ENCODE data around the gene SLC24A1.

DNA sequence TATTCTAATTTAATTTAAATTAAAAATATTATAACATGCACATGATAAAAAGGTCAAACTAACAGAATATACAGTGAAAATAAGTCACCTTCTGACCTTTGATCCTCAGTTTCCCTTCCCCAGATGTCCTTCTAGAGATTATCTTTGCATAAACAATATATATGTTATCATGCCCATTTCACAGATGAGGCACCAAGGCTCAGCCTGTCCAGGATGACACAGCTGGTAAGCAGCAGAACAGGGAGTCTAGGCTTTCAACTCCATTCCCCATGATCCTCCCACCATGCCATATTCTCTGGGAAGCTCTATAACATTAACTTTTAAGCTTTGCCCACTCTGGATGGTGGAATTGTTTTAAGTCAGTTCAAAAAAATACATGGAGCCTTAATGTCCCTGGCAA is 1.4 kb downstream of the SLC24A1 start:
- TF ChIP-seq CTCF (IDR thresholded peaks at IDR 0.05; ENCODE audit: insufficient read depth, low read depth, low read length) (no peak), EZH2 (IDR thresholded peaks at IDR 0.05; ENCODE audit: insufficient read depth, low read length) (no peak)

All from astrocyte (in vitro differentiated cells and primary cell).